ENCODE measurements around the gene HRH3.

Gene HRH3

GRCh38 chr20:62232770-62233645 lies 12.9 kb upstream of the HRH3 start:
- no peaks in the 10 kb centered on the region for H3K36me3 ChIP-seq (ENCODE audit: low read length)
- no peaks in the 10 kb centered on the region for H3K79me2 ChIP-seq (ENCODE audit: insufficient read depth, low read length)
- no peak for TF ChIP-seq CTCF (IDR thresholded peaks at IDR 0.05; ENCODE audit: insufficient read depth, low read length, poor library complexity, severe bottlenecking)
- H3K9me3 ChIP-seq (ENCODE audit: insufficient read depth, low read length) = no peaks in the 10 kb centered on the region
- no peak overlapping the region for H3K27ac ChIP-seq (ENCODE audit: low read depth, low read length)
- no peak overlapping the region for H2AFZ ChIP-seq (ENCODE audit: low read depth, low read length, severe bottlenecking)
- no peaks in the 10 kb centered on the region for H3K9me2 ChIP-seq (replicated peaks; ENCODE audit: insufficient read depth, low read length)
- no peak overlapping the region for H3K4me3 ChIP-seq (ENCODE audit: insufficient read depth, low read length, poor library complexity, severe bottlenecking)
- H3F3A ChIP-seq (ENCODE audit: insufficient read depth) = no peaks in the 10 kb centered on the region
- no peaks in the 10 kb centered on the region for H3K27me3 ChIP-seq (ENCODE audit: low read length)
- no peaks in the 10 kb centered on the region for H4K20me1 ChIP-seq (ENCODE audit: low read depth, low read length)
- H3K9ac ChIP-seq (ENCODE audit: low read length) = no peak overlapping the region
- H3K4me2 ChIP-seq (ENCODE audit: low read depth, low read length, poor library complexity, severe bottlenecking) = no peak overlapping the region

GRCh38 chr20:62232194-62232593 lies 12.1 kb upstream of the HRH3 start:
- Histone ChIP-seq H3F3A (ENCODE audit: insufficient read depth) (no peaks in the 10 kb centered on the region), H3K27me3 (ENCODE audit: low read length) (no peaks in the 10 kb centered on the region), H3K9ac (ENCODE audit: low read length) (no peak overlapping the region), H2AFZ (ENCODE audit: low read depth, low read length, severe bottlenecking) (no peak overlapping the region), H3K9me2 (replicated peaks; ENCODE audit: insufficient read depth, low read length) (no peaks in the 10 kb centered on the region), H3K4me3 (ENCODE audit: insufficient read depth, low read length, poor library complexity, severe bottlenecking) (no peak overlapping the region), H3K36me3 (ENCODE audit: low read length) (no peaks in the 10 kb centered on the region), H3K4me2 (ENCODE audit: low read depth, low read length, poor library complexity, severe bottlenecking) (no peak overlapping the region), H3K79me2 (ENCODE audit: insufficient read depth, low read length) (no peaks in the 10 kb centered on the region), H4K20me1 (ENCODE audit: low read depth, low read length) (no peaks in the 10 kb centered on the region), H3K27ac (ENCODE audit: low read depth, low read length) (no peak overlapping the region), H3K9me3 (ENCODE audit: insufficient read depth, low read length) (no peaks in the 10 kb centered on the region)
- TF ChIP-seq CTCF (IDR thresholded peaks at IDR 0.05; ENCODE audit: insufficient read depth, low read length, poor library complexity, severe bottlenecking) (no peak), EZH2phosphoT487 (conservative IDR thresholded peaks at IDR 0.05; ENCODE audit: low read length) (no peak)

GRCh38 chr20:62231292-62231691 lies 11.2 kb upstream of the HRH3 start:
- H3K27me3 ChIP-seq (ENCODE audit: low read length) = no peaks in the 10 kb centered on the region
- TF ChIP-seq EZH2phosphoT487 (conservative IDR thresholded peaks at IDR 0.05; ENCODE audit: low read length) (no peak), CTCF (IDR thresholded peaks at IDR 0.05; ENCODE audit: insufficient read depth, low read length, poor library complexity, severe bottlenecking) (no peak)
- no peak overlapping the region for H2AFZ ChIP-seq (ENCODE audit: low read depth, low read length, severe bottlenecking)
- H3K36me3 ChIP-seq (ENCODE audit: low read length) = no peaks in the 10 kb centered on the region
- no peaks in the 10 kb centered on the region for H3K79me2 ChIP-seq (ENCODE audit: insufficient read depth, low read length)
- no peak overlapping the region for H3K27ac ChIP-seq (ENCODE audit: low read depth, low read length)
- no peak overlapping the region for H3K4me3 ChIP-seq (ENCODE audit: insufficient read depth, low read length, poor library complexity, severe bottlenecking)
- no peaks in the 10 kb centered on the region for H3K9me2 ChIP-seq (replicated peaks; ENCODE audit: insufficient read depth, low read length)
- H4K20me1 ChIP-seq (ENCODE audit: low read depth, low read length) = no peaks in the 10 kb centered on the region
- no peak overlapping the region for H3K9ac ChIP-seq (ENCODE audit: low read length)
- H3F3A ChIP-seq (ENCODE audit: insufficient read depth) = no peaks in the 10 kb centered on the region
- no peaks in the 10 kb centered on the region for H3K9me3 ChIP-seq (ENCODE audit: insufficient read depth, low read length)
- no peak overlapping the region for H3K4me2 ChIP-seq (ENCODE audit: low read depth, low read length, poor library complexity, severe bottlenecking)

Data from SU-DHL-6 (cell line).